Colonic mucosa (tissue), 4 donors: Measurements from ENCODE around the gene DNAH10. TPM values are rescaled to one million over a fixed set of nuclear protein-coding genes. Genes with fewer than 3 reads are reported as not detected.
"Not testable (repeated sequence)": the region's sequence is repeated elsewhere in the genome, so short reads cannot be mapped to it uniquely, and the experiment has no call there.

Experiments
- DNase-seq: peaks from one replicate; pipeline ENCODE4 v3.0.0-alpha.2; 2020
- H3K27ac ChIP-seq: fragments of 200-600 bp; one replicate; pipeline ENCODE4 v1.8.0; 2021
- H3K27me3 ChIP-seq: fragments of 200-600 bp; one replicate; pipeline ENCODE4 v1.8.0; 2021
- H3K36me3 ChIP-seq: fragments of 200-600 bp; one replicate; pipeline ENCODE4 v1.8.0; 2021
- H3K4me1 ChIP-seq: fragments of 200-600 bp; one replicate; pipeline ENCODE4 v1.8.0; 2021; ENCODE audit warnings: mild to moderate bottlenecking
- H3K4me3 ChIP-seq: fragments of 200-600 bp; one replicate; pipeline ENCODE4 v1.8.0; 2021
- H3K9ac ChIP-seq, 2 donors: one replicate each; pipeline ENCODE4 v1.7.0; 2013; ENCODE audit warnings: control low read depth in 2 of 2, low read depth in 2 of 2, low read length in 2 of 2
- H3K9me3 ChIP-seq: fragments of 200-600 bp; one replicate; pipeline ENCODE4 v1.8.0; 2021
- CTCF ChIP-seq: fragments of 200-600 bp; IDR thresholded peaks from one replicate; pipeline ENCODE4 v1.8.0; 2022; ENCODE audit warnings: antibody characterized with exemption, mild to moderate bottlenecking
- intact Hi-C: fragments of 100-400 bp; cut with DNase I; formaldehyde crosslinking; loops from one replicate; pipeline ENCODE4 v1.14.1; 2022
- total RNA-seq, 2 donors: library from RNA; stranded (reverse); fragmentation: NEBNext Ultra II Directional in 1 of 2; extraction: Animal tissue kit (Norgen Biotek cat#: 25700) in 1 of 2; gene quantifications; one replicate each; pipeline ENCODE4 v1.2.1, GENCODE V29; 2021
- donor health status: healthy.
- donor health status: DM: no; HTN: no; CAD: no.
- donor health status: DM: no; HTN: no; CAD: no.

DNAH10 gene
- total RNA-seq, 2 donors from 2014 or later = 0.32 to 0.35 TPM

- H3K27ac ChIP-seq = no peak overlapping the region
- H3K4me1 ChIP-seq = no peaks in the 10 kb centered on the region
- no peak for TF ChIP-seq CTCF
- H3K4me3 ChIP-seq = no peak overlapping the region
- no peaks in the 10 kb centered on the region for H3K27me3 ChIP-seq
- no peaks in the 10 kb centered on the region for H3K36me3 ChIP-seq
- H3K9ac ChIP-seq = no peak overlapping the region
- H3K9me3 ChIP-seq = no peaks in the 10 kb centered on the region
- intact Hi-C loops = no loop called here
- no peak for DNase-seq
Observed at GRCh38 chr12:123942911-123943648, 181.0 kb downstream of the DNAH10 start.

GRCh38 chr12:123943816-123944215 is 181.7 kb downstream of the DNAH10 start:
- no peak for TF ChIP-seq CTCF
- Histone ChIP-seq H3K27ac (no peak overlapping the region), H3K36me3 (no peaks in the 10 kb centered on the region), H3K9me3 (no peaks in the 10 kb centered on the region), H3K9ac (no peak overlapping the region), H3K27me3 (no peaks in the 10 kb centered on the region), H3K4me1 (no peaks in the 10 kb centered on the region), H3K4me3 (no peak overlapping the region)
- no peak for DNase-seq
- intact Hi-C loops = no loop called here

- Histone ChIP-seq H3K9ac (no peak overlapping the region), H3K36me3 (no peaks in the 10 kb centered on the region), H3K9me3 (no peaks in the 10 kb centered on the region), H3K4me3 (no peak overlapping the region), H3K27me3 (no peaks in the 10 kb centered on the region), H3K27ac (no peak overlapping the region), H3K4me1 (no peaks in the 10 kb centered on the region)
- intact Hi-C loops = no loop called here
- DNase-seq = no peak
- TF ChIP-seq CTCF = no peak
Observed at GRCh38 chr12:123944696-123945095, 182.6 kb downstream of the DNAH10 start.

GRCh38 chr12:123945287-123946151 is 183.4 kb downstream of the DNAH10 start:
- Histone ChIP-seq H3K4me3 (no peak overlapping the region), H3K9me3 (no peaks in the 10 kb centered on the region), H3K36me3 (no peaks in the 10 kb centered on the region), H3K4me1 (no peaks in the 10 kb centered on the region), H3K27me3 (no peaks in the 10 kb centered on the region), H3K27ac (no peak overlapping the region), H3K9ac (no peak overlapping the region)
- intact Hi-C loops = no loop called here
- DNase-seq = no peak
- TF ChIP-seq CTCF = no peak

- no peaks in the 10 kb centered on the region for H3K36me3 ChIP-seq
- H3K4me3 ChIP-seq = no peak overlapping the region
- intact Hi-C loops = no loop called here
Observed at GRCh38 chr12:123946152-123946515, 184.0 kb downstream of the DNAH10 start.

GRCh38 chr12:123946516-123947505 is 184.7 kb downstream of the DNAH10 start:
- not testable (repeated sequence) for H3K27ac ChIP-seq

More at GRCh38 chr12:123946152-123946515, 184.0 kb downstream of the DNAH10 start:
- H3K27me3 ChIP-seq = no peaks in the 10 kb centered on the region
- no peak overlapping the region for H3K9ac ChIP-seq
- no peak for DNase-seq
- H3K27ac ChIP-seq = no peak overlapping the region
- no peaks in the 10 kb centered on the region for H3K4me1 ChIP-seq
- no peak for TF ChIP-seq CTCF
- no peaks in the 10 kb centered on the region for H3K9me3 ChIP-seq

GRCh38 chr12:123947531-123947930 is 185.4 kb downstream of the DNAH10 start:
- H3K36me3 ChIP-seq, H3K27ac ChIP-seq, H3K9me3 ChIP-seq, H3K9ac ChIP-seq, H3K4me3 ChIP-seq, H3K4me1 ChIP-seq, H3K27me3 ChIP-seq, DNase-seq, intact Hi-C loops: not testable (repeated sequence)

More at GRCh38 chr12:123946516-123947505, 184.7 kb downstream of the DNAH10 start:
- DNase-seq, H3K4me3 ChIP-seq, H3K36me3 ChIP-seq, intact Hi-C loops, H3K9me3 ChIP-seq, H3K4me1 ChIP-seq, H3K9ac ChIP-seq, H3K27me3 ChIP-seq: not testable (repeated sequence)
